Nephron progenitor cell (in vitro differentiated cells): ENCODE data around the gene NPAS2.

Experiments used
- DNase-seq: peaks from one replicate; pipeline ENCODE4 v3.0.0; 2021
- H3K27ac Mint-ChIP-seq: 2 replicates; pipeline ENCODE4 v1.8.0; 2021; ENCODE audit warnings: mild to moderate bottlenecking, moderate library complexity, mixed read lengths
- H3K27me3 Mint-ChIP-seq: 2 replicates; pipeline ENCODE4 v1.8.0; 2021; ENCODE audit warnings: mild to moderate bottlenecking, low read depth, mixed read lengths; ENCODE audit not compliant: poor library complexity
- H3K36me3 Mint-ChIP-seq: 2 replicates; pipeline ENCODE4 v1.8.0; 2021; ENCODE audit warnings: low read depth, mixed read lengths
- H3K4me1 Mint-ChIP-seq: 2 replicates; pipeline ENCODE4 v1.8.0; 2021; ENCODE audit warnings: mixed read lengths
- H3K4me3 Mint-ChIP-seq: 2 replicates; pipeline ENCODE4 v1.8.0; 2021; ENCODE audit warnings: mild to moderate bottlenecking, moderate library complexity, mixed read lengths
- H3K9me3 Mint-ChIP-seq: 2 replicates; pipeline ENCODE4 v1.8.0; 2021; ENCODE audit warnings: mild to moderate bottlenecking, moderate library complexity, mixed read lengths
- CTCF ChIP-seq: fragments of 200-600 bp; sonication (generic); IDR thresholded peaks from 2 replicates; pipeline ENCODE4 v1.5.0; 2021; ENCODE audit warnings: antibody characterized with exemption

The NPAS2 gene

GRCh38 chr2:100800915-100801314, 19.0 kb upstream of the NPAS2 start:
- H3K27ac Mint-ChIP-seq = no peak overlapping the region
- H3K4me1 Mint-ChIP-seq = no peaks in the 10 kb centered on the region
- peaks cover 31% of the 10 kb centered on the region for H3K27me3 Mint-ChIP-seq
- H3K4me3 Mint-ChIP-seq = no peak overlapping the region
- H3K36me3 Mint-ChIP-seq = no peaks in the 10 kb centered on the region
- no peak for TF ChIP-seq CTCF
- no peak for DNase-seq
- H3K9me3 Mint-ChIP-seq = no peaks in the 10 kb centered on the region

- Mint-ChIP-seq H3K4me3 (no peak overlapping the region), H3K27me3 (peaks cover 29% of the 10 kb centered on the region), H3K36me3 (no peaks in the 10 kb centered on the region), H3K9me3 (no peaks in the 10 kb centered on the region), H3K4me1 (no peaks in the 10 kb centered on the region), H3K27ac (no peak overlapping the region)
- no peak for TF ChIP-seq CTCF
- DNase-seq = no peak
Observed at GRCh38 chr2:100801402-100801801, 18.5 kb upstream of the NPAS2 start.

- H3K9me3 Mint-ChIP-seq = no peaks in the 10 kb centered on the region
- H3K27me3 Mint-ChIP-seq = peaks cover 24% of the 10 kb centered on the region
- no peaks in the 10 kb centered on the region for H3K4me1 Mint-ChIP-seq
- no peak for TF ChIP-seq CTCF
- no peak overlapping the region for H3K27ac Mint-ChIP-seq
- DNase-seq = no peak
- H3K36me3 Mint-ChIP-seq = no peaks in the 10 kb centered on the region
- no peak overlapping the region for H3K4me3 Mint-ChIP-seq
Observed at GRCh38 chr2:100802066-100802465, 17.9 kb upstream of the NPAS2 start.

- no peaks in the 10 kb centered on the region for H3K9me3 Mint-ChIP-seq
- no peak for TF ChIP-seq CTCF
- H3K4me1 Mint-ChIP-seq = no peaks in the 10 kb centered on the region
- no peak overlapping the region for H3K27ac Mint-ChIP-seq
- H3K27me3 Mint-ChIP-seq = peaks cover 28% of the 10 kb centered on the region
- no peaks in the 10 kb centered on the region for H3K36me3 Mint-ChIP-seq
- H3K4me3 Mint-ChIP-seq = no peak overlapping the region
- no peak for DNase-seq
Observed at GRCh38 chr2:100803334-100803733, 16.6 kb upstream of the NPAS2 start.

GRCh38 chr2:100806550-100806949, 13.4 kb upstream of the NPAS2 start:
- no peaks in the 10 kb centered on the region for H3K4me1 Mint-ChIP-seq
- H3K9me3 Mint-ChIP-seq = peaks cover 7% of the 10 kb centered on the region
- no peak for TF ChIP-seq CTCF
- no peak overlapping the region for H3K27ac Mint-ChIP-seq
- DNase-seq = no peak
- H3K36me3 Mint-ChIP-seq = no peaks in the 10 kb centered on the region
- peaks cover 41% of the 10 kb centered on the region for H3K27me3 Mint-ChIP-seq
- no peak overlapping the region for H3K4me3 Mint-ChIP-seq

- DNase-seq = no peak
- Mint-ChIP-seq H3K4me3 (no peak overlapping the region), H3K4me1 (peaks cover 7% of the 10 kb centered on the region), H3K27ac (no peak overlapping the region), H3K36me3 (no peaks in the 10 kb centered on the region), H3K9me3 (peaks cover 7% of the 10 kb centered on the region), H3K27me3 (peaks cover 51% of the 10 kb centered on the region)
- no peak for TF ChIP-seq CTCF
Observed at GRCh38 chr2:100807707-100808106, 12.2 kb upstream of the NPAS2 start.
